Measurements from ENCODE around the gene BCAM.
"Not testable (repeated sequence)": the region's sequence is repeated elsewhere in the genome, so short reads cannot be mapped to it uniquely, and the experiment has no call there.

Gene BCAM

DNA sequence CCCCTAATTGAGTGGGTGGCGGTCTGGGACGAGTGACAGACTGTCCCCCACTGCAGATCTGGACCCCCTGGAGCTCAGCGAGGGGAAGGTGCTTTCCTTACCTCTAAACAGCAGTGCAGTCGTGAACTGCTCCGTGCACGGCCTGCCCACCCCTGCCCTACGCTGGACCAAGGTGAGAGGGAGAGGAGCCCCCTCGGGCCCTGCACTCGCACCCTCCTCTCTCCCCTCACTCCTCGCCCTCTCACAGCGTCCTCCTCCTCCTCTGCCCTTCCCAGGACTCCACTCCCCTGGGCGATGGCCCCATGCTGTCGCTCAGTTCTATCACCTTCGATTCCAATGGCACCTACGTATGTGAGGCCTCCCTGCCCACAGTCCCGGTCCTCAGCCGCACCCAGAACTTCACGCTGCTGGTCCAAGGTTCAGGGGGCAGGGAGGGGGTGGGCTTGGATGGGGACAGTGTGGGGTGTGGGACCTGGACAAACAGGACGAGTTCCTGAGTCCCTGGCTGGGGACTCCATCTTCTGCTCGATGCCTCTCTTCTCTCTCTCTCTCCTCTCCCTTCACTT, 9.6 kb downstream of the BCAM start:
- no peak for DNase-seq

DNA sequence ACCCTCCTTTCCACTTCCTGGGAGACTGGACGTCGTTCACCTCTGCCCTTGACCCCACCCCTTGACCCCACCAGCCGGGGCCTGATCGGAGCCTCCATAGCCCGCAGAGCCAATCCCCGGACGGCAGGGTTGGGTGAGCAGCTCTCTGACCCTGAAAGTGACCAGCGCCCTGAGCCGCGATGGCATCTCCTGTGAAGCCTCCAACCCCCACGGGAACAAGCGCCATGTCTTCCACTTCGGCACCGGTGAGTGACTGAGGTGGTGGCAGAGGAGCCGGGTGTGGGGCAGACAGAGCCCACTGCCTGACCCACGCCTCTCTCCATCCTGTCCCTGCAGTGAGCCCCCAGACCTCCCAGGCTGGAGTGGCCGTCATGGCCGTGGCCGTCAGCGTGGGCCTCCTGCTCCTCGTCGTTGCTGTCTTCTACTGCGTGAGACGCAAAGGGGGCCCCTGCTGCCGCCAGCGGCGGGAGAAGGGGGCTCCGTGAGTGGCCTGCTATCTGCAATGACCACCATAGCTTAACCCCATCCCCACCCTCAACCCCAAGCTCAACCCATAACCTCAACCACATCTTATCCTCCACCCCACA, 10.4 kb downstream of the BCAM start:
- DNase-seq, result no peak

DNA sequence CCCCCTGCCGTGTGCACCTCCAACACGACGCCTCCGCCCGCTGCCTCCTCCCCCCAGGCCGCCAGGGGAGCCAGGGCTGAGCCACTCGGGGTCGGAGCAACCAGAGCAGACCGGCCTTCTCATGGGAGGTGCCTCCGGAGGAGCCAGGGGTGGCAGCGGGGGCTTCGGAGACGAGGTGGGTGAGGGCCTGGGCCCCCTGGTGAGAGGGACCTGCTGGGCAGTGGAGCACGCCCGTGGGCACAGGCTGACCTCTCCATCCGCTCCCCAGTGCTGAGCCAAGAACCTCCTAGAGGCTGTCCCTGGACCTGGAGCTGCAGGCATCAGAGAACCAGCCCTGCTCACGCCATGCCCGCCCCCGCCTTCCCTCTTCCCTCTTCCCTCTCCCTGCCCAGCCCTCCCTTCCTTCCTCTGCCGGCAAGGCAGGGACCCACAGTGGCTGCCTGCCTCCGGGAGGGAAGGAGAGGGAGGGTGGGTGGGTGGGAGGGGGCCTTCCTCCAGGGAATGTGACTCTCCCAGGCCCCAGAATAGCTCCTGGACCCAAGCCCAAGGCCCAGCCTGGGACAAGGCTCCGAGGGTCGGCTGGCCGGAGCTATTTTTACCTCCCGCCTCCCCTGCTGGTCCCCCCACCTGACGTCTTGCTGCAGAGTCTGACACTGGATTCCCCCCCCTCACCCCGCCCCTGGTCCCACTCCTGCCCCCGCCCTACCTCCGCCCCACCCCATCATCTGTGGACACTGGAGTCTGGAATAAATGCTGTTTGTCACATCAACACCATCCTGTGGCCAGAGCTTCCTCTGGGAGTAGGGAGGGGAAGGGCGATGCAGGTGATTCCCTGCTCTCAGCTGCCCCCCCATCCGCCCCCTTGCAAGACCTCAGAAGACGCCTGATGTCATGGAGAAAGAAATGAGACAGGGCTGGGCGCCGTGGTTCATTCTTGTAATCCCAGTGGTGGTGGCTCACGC, 12.0 kb downstream of the BCAM start:
- DNase-seq, result no peak

DNA sequence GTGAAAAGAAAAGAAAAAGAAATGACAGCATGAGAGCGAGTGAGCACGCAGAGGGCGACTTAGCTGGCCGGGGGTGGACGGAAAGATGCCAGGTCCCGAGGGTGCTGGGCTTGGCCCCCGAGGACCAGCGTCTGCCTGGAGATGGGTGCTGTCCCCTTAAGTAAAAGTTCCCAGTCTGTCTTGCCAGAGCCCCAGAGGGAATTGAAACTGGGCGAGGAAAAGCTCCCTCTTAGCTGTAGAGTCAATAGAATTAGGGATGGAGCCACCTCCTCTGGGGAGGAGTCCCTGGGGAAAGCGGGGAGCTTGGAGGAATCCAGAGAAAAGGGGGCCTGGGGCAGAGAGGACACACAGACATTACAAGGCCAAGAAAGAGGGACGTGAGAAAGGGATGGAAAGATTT, 13.3 kb downstream of the BCAM start:
- no peak for DNase-seq

DNA sequence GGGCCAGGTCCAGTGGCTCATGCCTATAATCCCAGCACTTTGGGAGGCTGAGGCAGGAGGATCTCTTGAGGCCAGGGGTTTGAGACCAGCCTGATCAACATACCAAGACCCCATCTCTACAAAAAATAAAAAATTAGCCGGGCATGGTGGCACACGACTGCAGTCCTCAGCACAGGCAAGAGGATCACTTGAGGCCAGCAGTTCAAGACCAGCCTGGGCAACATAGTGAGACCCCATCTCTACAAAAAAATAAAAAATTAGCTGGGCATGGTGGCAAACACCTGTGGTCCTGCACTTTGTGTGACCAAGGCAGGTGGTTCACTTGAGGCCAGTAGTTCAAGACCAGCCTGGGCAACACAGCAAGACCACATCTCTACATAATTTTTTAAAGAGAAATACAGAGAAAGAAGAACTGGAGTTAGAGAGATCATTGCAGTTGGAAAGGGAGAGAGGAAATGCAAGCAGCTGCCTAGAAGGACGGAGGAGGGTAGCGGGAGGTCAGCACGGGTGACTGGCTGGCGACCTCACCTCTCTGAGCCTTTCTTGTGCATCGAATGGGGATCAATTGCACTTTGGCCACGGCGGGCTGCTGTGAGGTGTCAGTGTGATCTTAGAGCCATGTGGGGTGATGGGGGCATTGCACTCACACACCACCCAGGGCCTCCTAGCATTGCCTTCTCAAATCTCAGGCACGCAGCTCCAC, 13.9 kb downstream of the BCAM start:
- no peak for DNase-seq

DNA sequence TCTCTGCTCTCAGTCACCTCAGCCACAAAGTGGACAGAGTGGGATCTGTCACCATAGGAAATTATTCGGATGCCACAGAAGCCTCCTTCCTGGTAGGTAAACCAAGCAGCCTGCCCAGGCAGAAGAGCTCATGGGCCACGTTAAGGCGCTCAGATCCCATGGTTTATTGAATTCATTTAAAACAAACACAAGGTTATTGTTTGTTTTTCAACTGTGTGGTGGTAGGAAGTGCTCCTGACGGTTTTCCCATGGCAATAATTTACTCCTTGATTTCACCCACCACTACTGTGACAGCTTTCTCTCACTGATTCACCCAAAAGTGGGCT, 14.4 kb downstream of the BCAM start:
- DNase-seq, result no peak

DNA sequence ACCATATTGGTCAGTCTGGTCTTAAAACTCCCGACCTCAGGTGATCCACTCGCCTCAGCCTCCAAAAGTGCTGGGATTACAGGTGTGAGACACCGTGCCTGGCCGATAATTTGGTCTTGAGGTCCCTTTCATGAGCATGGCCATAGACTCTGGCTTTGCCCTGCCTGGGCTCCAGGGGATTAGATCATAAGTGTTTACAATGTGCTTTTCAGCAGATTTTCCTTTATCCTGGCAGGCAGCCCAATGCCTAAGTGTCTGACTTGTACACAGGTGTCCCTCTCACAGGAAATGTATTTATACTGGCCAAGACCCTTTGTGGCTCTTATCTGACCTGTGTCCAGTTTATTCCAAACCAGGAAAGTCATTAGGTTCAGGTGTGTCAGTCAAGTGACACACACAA, 15.9 kb downstream of the BCAM start:
- no peak for DNase-seq

DNA sequence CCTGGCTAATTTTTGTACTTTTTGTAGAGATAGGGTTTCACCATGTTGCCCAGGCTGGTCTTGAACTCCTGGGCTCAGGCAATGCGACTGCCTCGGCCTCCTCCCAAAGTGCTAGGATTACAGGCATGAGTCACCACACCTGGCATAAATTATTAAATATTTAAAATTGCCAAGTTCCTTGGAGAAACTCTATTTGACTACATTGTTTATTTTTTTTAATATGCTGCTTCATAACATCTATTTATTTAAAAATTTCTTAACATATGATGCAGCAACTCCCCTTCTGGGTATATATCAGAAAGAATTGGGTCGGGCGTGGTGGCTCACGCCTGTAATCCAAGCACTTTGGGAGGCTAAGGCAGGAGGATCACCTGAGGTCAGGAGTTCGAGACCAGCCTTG, 24.0 kb downstream of the BCAM start:
- not testable (repeated sequence) for DNase-seq

DNA sequence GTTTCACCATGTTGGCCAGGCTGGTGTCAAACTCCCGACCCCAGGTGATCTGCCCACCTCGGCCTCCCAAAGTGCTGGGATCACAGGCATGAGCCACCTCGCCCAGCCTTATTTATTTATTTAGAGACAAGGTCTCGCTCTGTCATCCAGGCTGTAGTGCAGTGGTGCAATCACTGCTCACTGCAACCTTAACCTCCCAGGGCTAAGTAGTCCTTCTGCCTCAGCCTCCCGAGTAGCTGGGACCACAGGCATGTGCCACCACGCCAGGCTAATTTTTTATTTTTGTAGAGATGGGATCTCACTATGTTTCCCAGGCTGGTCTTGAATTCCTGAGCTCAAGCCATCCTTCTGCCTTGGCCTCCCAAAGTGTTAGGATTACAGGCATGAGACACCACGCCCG, 25.5 kb downstream of the BCAM start:
- DNase-seq, result not testable (repeated sequence)

DNA sequence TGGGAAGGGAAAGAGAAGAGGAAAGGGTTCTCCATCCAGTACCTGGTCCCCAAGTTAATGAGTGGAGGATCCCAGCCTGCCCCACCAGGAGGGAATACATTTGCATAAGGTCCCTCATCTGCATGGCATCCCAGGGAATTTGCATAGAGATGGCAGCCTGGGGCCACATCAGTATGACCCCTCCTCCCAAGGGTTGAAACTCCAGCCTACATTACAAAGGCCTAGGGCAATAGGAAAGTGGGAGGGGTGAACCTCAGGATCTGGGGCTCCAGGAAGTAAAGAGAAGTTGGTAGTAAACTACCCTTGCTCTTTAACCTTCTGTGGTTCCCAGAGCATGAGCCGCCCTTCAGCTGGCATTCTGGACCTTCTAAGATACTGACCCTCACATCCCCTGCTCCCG, 30.4 kb downstream of the BCAM start:
- no peak for DNase-seq

DNA sequence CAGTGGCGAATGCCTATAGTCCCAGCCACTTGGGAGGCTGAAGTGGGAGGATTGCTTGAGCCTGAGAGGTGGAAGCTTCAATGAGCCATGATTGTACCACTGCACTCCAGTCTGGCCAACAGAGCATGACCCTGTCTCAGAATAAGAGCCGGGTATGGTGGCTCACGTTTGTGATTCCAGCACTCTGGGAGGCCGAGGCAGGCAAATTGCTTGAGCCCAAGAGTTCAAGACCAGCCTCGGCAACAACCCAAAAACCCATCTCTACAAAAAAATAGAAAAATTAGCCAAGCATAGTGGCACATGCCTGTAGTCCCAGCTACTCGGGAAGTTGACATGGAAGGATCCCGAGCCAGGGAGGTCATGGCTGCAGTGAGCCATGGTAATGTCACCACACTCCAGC, 31.9 kb downstream of the BCAM start:
- DNase-seq, result no peak

DNA sequence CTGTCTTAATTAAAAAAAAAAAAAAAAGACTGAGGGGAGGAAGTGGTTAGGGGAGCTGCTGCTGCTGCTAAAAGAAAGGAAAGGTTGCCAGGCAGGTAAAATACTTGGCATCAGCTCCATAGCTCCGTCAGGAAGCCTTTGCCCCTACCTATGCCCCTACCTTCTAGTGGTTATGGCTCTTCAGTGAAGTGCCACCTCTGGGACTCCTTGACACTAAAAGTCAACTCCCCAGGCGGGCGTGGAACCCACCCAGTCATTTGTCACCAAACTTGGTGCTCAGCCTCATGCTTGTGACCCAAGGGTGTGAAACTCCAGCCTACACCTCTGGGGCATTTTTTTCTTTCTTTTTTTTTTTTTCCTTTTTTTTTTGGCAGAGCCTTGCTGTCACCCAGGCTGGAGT, 32.3 kb downstream of the BCAM start:
- no peak for DNase-seq

DNA sequence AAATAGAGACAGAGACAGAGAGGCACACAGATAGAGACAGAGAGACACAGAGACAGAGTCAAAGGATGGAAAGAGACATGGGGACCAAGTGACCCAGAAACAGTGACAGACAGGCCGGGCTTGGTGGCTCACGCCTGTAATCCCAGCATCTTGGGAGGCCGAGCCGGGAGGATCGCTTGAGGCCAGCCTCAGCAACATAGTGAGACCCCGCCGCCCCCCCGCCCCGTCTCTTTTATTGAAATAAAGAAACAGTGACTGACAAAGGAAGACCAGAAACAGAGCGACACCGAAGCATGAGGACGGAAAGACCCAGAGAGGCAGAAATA, 36.3 kb downstream of the BCAM start:
- DNase-seq, result no peak

DNA sequence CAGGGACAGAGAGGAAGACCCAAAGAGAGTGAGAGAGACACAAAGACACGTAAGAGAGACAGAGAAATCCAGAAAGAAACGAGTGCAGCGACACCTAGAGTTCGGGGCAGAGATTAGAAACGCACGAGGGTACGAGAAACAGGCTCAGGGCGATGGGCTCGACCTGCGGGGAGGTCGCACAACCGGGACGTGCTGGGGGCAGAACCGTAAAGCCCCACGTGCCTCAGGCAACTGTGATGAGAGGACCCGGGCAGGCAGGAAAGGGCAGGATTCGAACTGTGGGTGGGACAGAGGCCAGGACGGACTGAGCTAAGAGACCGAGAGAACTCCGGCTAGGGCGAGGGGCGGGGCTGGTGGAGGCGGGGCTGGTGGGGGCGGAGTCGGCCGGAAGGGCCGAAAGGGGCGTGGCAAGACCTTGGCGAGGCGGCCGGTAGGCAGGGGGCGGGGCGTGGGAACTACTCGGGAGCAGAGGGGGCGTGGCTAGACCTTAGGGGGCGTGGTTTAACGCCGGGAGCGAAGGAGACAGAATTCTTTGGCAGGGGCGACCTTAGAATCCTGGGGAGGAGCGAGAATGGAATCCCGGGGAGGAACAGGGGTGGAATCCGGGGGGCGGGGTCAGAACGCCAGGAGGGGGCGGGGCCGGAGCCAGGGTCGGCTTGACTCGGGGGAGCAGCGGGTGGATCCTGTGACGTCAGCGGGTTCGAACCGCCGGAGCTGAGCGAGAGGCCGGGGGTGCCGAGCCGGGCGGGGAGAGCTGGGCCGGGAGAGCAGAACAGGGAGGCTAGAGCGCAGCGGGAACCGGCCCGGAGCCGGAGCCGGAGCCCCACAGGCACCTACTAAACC, 36.9 kb downstream of the BCAM start, which contains the start of gene NECTIN2:
Gene NECTIN2 (plus strand): TSS at position 686 of the 843 bp plus-strand sequence. CDS start 229 bp downstream, outside the sequence.
- DNase-seq, result peak; percentile 98

DNA sequence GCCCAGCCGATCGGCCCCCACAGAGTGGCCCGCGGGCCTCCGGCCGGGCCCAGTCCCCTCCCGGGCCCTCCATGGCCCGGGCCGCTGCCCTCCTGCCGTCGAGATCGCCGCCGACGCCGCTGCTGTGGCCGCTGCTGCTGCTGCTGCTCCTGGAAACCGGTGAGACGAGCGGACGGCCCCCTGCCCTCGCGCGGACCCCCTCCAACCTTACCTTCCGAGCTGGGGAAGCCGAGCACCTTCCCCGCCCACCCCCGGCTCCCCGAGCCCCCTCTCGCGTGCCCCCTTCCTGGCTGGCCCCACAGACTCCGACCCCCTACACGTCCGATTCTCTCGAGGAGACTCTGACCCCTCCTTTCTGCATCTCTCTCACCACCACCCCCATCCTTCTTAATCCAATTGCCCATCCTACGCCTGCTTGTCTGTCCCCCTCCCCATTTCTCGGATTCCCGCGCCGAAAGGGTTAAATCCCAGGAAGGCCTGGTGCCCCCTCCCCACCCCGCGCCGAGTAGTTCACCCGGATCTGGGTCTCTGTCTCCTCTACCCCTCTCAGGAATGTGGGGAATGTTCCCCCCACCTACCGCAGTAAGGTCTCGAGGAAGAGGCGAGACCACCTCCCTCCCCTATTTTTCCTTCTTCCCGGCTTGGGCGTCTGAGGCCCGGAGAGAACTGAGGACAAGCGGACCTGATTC, 37.7 kb downstream of the BCAM start:
- peak; percentile 18 for DNase-seq

DNA sequence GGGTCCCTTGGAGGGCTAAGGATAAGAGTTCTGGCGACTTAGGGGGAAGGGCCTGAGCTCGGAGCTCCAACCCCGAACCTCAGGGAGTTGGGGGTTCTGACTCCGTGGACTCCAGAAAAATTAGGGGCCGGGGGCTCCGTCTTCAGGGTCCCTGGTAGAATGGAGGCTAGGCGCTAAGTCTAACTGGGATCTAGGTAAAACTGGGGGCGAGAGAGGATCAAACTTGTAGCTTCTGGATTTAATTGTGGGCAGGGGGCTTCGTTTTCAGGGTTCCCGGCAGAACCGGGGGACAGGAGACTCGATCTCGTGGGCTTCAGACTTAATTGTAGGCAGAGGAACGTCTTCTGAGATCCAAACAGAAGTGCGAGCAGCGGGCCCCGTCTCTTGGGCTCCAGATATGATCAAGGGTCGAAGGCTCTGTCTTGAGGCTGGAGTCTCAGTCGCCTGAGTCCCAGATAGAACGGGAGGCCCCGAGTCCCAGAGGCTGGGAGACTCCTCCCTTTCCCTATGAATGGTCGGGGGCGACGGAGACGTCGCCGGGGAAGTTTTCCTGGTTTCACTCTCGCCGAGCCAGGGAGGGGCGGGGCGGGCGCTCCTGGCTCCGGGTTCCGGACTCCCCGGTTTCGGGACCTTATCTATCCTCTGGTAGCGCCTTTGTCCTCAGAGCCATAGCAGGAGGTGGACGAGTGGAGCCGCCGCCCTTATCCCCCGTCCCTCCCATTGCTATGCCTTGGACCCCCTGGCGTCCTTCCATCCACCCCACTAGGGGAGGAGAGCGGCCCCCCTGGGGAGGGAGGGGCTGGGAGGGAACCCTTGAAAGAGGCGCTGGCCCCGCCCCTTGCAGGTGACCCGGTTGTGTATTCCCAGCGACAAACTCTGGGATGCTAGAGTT, 38.5 kb downstream of the BCAM start:
- DNase-seq, result peak; percentile 65

DNA sequence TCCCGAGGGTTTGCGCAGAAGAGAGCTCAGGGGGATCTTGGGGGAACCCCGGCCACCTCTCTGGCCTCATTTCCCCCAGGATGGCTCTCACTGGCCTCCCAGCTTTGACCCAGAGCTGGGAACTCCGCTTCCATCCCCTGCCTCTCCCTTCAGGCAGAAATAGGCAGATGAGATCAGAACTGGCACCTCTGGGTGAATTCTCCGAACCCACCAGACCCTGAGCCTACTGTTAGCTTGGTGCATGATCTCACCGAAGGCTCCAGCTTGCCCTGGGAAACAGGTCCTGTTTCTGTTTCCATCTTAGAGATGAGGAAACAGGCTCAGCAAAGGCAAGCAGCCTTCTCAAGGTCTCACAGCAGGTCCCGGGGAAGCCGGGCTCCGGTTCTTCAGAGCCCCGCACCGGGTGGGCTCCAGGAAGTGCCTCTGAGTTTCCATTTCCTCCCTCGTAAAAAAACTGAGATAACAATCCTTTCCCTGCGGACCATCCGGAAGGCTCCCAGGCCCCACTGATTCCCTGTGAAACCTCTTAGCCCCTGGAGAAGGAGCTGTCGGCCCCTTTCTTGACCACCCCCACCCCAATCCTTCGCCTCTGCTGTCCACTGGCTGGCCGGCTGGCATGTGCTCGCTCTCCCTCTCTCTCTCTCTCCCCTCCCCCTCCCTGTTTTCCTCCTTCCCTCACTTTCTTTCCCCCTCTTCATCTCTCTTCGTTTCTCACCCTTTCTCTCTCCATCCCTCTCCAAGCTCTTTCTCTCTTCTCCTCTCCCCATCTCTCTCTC, 39.3 kb downstream of the BCAM start:
- DNase-seq, result peak; percentile 34

DNA sequence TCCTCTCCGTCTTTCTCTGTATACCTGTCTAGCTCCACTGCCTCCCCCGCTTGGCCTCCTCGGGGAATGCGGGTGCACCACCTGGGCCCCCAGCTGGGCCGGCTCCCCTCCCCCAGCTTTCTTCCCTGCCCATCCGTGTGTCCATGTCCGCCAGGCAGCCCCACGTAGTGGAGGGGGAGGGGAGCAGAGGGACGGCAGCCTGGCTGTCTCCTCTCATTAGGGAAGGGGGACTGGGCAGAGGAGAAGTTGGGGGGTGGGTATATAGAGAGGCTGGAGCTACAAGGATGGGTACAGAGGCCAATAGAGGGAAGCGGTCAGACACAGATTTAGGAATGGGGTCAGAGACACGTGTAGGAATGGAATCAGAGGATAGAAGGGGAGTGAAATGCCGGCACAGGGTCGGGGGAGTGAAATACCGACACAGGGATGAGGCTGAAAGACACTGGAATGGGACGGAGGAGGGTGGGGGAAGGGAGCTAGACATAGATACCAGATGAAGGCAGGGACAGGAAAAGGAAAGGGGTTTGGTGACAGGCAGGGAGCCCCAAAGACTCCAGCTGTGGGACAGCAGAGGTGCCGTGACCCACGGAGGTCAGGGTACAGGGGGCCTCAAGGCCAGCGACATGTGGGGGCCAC, 40.0 kb downstream of the BCAM start:
- DNase-seq, result no peak

DNA sequence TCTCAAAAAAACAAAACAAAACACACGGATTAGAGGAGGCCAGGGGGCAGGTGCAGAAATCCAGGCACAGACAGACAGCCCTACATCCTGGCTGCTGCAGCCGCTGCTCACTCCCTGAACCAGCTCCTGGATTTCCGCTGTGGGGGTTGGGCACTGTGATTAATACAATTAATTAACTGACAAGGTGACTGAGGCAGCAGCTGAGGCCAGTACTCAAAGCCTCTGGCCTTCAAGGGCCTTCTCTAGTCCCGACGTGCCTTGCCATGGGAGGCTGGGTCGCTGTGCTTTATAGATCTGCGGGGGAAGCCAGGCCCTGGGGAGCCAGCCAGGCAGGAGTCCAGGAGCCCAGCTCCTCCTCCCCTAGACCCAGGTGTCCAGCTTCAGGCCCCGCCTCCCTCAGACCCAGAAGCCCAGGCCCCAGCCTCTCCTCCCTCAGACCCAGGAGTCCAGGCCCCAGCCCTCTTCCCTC, 41.8 kb downstream of the BCAM start:
- DNase-seq, result no peak

DNA sequence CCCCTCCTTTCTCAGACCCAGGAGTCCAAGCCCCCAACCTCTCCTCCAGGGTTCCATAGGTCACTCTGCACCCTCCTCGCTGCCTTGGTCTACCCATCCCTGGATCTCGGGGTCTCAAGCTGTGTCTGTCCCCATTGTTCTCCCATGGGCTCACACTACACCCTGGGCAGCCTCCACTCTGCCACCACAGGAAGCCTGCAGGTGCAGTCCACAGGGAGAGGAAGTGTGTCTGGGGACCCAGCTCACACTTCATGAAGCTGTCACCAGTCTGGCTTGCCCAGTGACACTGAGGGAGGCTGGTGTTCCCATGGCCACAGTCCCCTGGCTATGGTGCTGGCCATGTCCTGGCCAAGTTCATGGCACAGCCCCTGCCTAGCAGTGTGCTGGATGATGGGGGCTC, 42.5 kb downstream of the BCAM start:
- DNase-seq, result no peak

All from hematopoietic multipotent progenitor cell treated with erythropoietin and hydrocortisone succinate and interleukin-3 and kit ligand, for 6 days (in vitro differentiated cells).